Mononuclear cell (primary cell): ENCODE measurements around the gene CMIP. TPM values are rescaled to one million over a fixed set of nuclear protein-coding genes. Genes with fewer than 3 reads are reported as not detected.

Experiments used
- H3K27me3 ChIP-seq: 2 replicates; pipeline ENCODE4 v1.6.0; 2011; ENCODE audit warnings: low read length, control low read depth; ENCODE audit not compliant: insufficient read depth
- H3K4me1 ChIP-seq: 2 replicates; pipeline ENCODE4 v1.5.1; 2011; ENCODE audit warnings: mild to moderate bottlenecking, low read length, control low read depth; ENCODE audit not compliant: insufficient read depth
- H3K4me3 ChIP-seq: 2 replicates; pipeline ENCODE4 v1.5.1; 2011; ENCODE audit warnings: mild to moderate bottlenecking, low read length, moderate library complexity
- H3K9me3 ChIP-seq: 2 replicates; pipeline ENCODE4 v1.5.1; 2011; ENCODE audit warnings: low read depth, mild to moderate bottlenecking, control low read depth, low read length
- total RNA-seq: library from RNA; depleted of rRNA; stranded (reverse); fragments of >200 nt; gene quantifications from one replicate; pipeline ENCODE4 v1.2.3, GENCODE V29; 2012

The CMIP gene
- total RNA-seq, 1 donor = 29.6 TPM

GRCh38 chr16:81752225-81752875 is 307.7 kb downstream of the CMIP start:
- H3K4me1 ChIP-seq = peaks cover 69% of the 10 kb centered on the region
- H3K27me3 ChIP-seq = no peaks in the 10 kb centered on the region
- no peak overlapping the region for H3K4me3 ChIP-seq
- H3K9me3 ChIP-seq = no peaks in the 10 kb centered on the region

GRCh38 chr16:81752876-81753227 is 308.2 kb downstream of the CMIP start:
- H3K27me3 ChIP-seq = no peaks in the 10 kb centered on the region
- peaks cover 71% of the 10 kb centered on the region for H3K4me1 ChIP-seq
- no peak overlapping the region for H3K4me3 ChIP-seq

DNA sequence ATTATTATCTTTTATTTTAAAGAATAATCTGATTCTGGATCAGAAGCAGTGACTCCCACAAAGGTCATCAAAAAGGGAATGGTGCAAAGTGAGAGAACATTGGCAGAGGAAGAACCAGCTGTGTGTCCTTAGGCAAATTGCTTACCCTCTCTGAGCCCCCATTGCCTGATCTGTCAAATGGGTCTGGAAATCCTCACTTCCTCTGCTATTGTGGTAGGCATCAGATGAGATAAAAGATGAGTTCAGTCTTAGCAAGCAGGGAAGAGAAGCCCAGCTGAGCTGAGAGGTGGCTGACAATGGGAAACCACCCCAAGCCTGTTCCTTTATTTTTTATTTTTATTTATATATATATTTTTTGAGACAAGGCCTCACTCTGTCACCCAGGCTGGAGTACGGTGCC is 310.2 kb downstream of the CMIP start:
- Histone ChIP-seq H3K9me3 (no peaks in the 10 kb centered on the region), H3K27me3 (no peaks in the 10 kb centered on the region), H3K4me3 (no peak overlapping the region), H3K4me1 (peaks cover 61% of the 10 kb centered on the region)

More at GRCh38 chr16:81752876-81753227, 308.2 kb downstream of the CMIP start:
- H3K9me3 ChIP-seq = no peaks in the 10 kb centered on the region

DNA sequence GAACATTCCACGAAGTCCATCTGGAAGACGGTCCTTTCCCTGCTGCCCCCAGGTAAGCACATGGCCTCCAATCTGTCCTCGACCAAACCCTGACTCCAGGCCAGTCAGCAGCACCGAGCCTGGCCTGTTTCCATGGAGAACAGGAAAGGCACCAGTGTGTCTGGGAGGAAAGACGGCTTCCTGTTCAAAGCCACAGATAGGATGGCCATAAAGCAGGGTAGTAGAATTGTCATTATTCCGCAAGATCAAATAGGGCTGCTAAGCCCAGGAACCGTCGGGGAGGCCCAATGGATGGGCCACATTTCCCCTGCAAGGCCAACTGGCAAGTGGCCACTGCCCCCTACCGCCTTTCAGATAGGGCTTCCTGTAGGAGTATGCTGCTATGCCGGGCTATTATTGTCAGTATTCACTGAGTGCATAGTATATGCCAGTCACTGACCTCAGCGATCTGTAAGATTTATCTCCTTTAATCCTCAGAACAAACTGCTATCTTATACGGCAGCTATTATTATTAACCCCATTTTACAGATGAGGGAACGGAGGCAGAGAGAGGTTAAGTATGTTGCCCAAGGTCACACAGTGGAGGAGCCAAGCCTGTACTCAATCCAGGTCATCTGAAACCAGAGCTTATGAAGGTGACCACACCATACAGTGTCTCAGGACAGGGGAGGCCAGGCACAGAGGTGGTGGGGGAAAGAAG is 311.5 kb downstream of the CMIP start:
- no peaks in the 10 kb centered on the region for H3K9me3 ChIP-seq
- H3K4me1 ChIP-seq = peaks cover 59% of the 10 kb centered on the region
- no peak overlapping the region for H3K4me3 ChIP-seq
- H3K27me3 ChIP-seq = no peaks in the 10 kb centered on the region

DNA sequence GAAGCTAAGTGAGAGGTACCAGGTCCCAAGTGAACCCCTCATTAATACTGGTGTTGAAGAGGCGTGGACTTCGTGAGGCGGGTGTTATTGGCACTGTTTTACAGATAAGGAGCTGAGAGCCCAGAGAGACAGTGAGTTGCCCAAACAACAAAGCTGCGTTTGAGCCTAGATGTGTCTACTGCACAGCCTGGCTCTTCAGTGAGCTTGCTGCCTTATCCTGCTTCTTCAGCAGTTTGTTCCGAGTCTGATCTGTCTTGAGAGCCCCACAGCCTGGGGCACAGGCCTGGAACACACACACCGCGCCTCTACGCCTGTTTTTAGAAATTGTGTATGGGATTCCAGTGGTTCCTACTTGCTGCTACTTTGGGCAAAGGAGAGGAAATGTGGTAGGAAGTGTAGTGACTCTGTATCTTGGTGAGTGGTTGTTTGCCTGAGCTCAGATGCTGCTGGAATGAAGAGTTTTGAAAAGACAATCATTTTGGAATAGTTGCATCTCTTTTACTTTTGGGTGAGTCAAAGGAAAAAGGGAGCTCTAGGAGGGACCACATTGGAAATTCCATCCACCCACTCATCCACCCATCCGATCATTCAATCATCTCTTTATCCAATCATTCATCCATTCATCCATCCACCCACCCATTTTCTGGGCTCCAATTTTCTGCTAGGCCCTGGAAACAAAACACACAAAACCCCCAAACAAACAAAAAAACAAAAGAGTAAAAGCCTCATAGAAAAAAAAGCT is 312.2 kb downstream of the CMIP start:
- Histone ChIP-seq H3K4me3 (no peak overlapping the region), H3K9me3 (no peaks in the 10 kb centered on the region), H3K4me1 (peaks cover 53% of the 10 kb centered on the region), H3K27me3 (no peaks in the 10 kb centered on the region)

DNA sequence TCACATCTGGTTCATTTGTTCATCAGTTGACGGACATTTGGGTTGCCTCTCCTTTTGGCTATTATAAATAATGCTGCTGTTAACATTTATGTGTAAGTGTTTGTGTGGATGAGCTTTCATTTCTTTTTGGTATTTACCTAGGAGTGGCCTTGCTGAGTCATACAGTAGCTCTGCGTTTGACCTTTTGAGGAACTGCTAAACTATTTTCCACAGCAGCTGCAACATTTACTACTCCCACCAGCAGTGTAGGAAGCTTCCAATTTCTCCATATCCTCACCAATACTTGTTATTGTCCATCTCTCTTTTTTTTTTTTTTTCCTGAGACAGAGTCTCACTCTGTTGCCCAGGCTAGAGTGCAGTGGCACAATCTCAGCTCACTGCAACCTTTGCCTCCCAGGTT is 313.8 kb downstream of the CMIP start:
- no peaks in the 10 kb centered on the region for H3K27me3 ChIP-seq
- peaks cover 37% of the 10 kb centered on the region for H3K4me1 ChIP-seq
- no peak overlapping the region for H3K4me3 ChIP-seq
- no peaks in the 10 kb centered on the region for H3K9me3 ChIP-seq

Other genes with a start within 250 kb of the CMIP start
- gene BCO1, start 206.1 kb upstream of the CMIP start, total RNA-seq = not detected
- 4.8 TPM for gene GAN, start 129.8 kb upstream of the CMIP start, total RNA-seq